Tibial nerve (tissue), 4 donors: ENCODE data around the gene KCNMA1.

Experiments
- CTCF ChIP-seq, 5 experiments: fragments of 200-600 bp in 3 of 5; fragments of 450-650 bp in 2 of 5; sonication (generic) in 3 of 5; IDR thresholded peaks; one replicate each; pipeline ENCODE4 v1.5.1; 2016 to 2019; ENCODE audit warnings: antibody characterized with exemption in 5 of 5, mild to moderate bottlenecking in 3 of 5, moderate library complexity in 2 of 5
- EP300 ChIP-seq, 2 donors: sonication (generic); formaldehyde crosslinking; IDR thresholded peaks; one replicate each; pipeline ENCODE4 v1.6.1; 2017; ENCODE audit warnings: antibody characterized with exemption in 2 of 2, mild to moderate bottlenecking in 1 of 2
- POLR2A ChIP-seq, 2 donors: fragments of 450-650 bp; IDR thresholded peaks; one replicate each; pipeline ENCODE4 v1.6.1; 2017; ENCODE audit warnings: antibody characterized with exemption in 2 of 2, mild to moderate bottlenecking in 2 of 2, moderate library complexity in 2 of 2

- TF ChIP-seq CTCF (IDR thresholded peaks at IDR 0.05), result no peak
- no peak for TF ChIP-seq POLR2A (IDR thresholded peaks at IDR 0.05)
- TF ChIP-seq EP300 (IDR thresholded peaks at IDR 0.05), result no peak
Observed at GRCh38 chr10:77430530-77430929, 207.1 kb downstream of the KCNMA1 start.
